ENCODE results near the gene MAP6D1.

GRCh38 chr3:183789826-183790225 is 35.6 kb downstream of the MAP6D1 start:
- TF ChIP-seq, protein P1, sequence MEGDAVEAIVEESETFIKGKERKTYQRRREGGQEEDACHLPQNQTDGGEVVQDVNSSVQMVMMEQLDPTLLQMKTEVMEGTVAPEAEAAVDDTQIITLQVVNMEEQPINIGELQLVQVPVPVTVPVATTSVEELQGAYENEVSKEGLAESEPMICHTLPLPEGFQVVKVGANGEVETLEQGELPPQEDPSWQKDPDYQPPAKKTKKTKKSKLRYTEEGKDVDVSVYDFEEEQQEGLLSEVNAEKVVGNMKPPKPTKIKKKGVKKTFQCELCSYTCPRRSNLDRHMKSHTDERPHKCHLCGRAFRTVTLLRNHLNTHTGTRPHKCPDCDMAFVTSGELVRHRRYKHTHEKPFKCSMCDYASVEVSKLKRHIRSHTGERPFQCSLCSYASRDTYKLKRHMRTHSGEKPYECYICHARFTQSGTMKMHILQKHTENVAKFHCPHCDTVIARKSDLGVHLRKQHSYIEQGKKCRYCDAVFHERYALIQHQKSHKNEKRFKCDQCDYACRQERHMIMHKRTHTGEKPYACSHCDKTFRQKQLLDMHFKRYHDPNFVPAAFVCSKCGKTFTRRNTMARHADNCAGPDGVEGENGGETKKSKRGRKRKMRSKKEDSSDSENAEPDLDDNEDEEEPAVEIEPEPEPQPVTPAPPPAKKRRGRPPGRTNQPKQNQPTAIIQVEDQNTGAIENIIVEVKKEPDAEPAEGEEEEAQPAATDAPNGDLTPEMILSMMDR (conservative IDR thresholded peaks at IDR 0.05; ENCODE audit: low read depth, low read length), result no peak
- TF ChIP-seq EZH2 (IDR thresholded peaks at IDR 0.05; ENCODE audit: low read length, unreplicated experiment) (no peak), EZH2phosphoT487 (IDR thresholded peaks at IDR 0.05; ENCODE audit: borderline replicate concordance, low read length) (no peak)

Measured in PC-3 (cell line).